Measurements from ENCODE around the gene THSD4. TPM values are rescaled to one million over a fixed set of nuclear protein-coding genes. Genes with fewer than 3 reads are reported as not detected.

Gene THSD4
- total and polyA plus RNA-seq, 2 of the 8 experiments (the other 6 are each of a cell fraction or from before 2014, with no cell fraction given) = 2.5 to 6.2 TPM

GRCh38 chr15:71753346-71753745, 638.1 kb downstream of the THSD4 start (continued):
- TF ChIP-seq MAX (IDR thresholded peaks at IDR 0.05) (no peak), FOSL1 (IDR thresholded peaks at IDR 0.05; ENCODE audit: insufficient read depth, low read depth, low read length) (no peak), SRF (IDR thresholded peaks at IDR 0.05; ENCODE audit: low read depth, low read length) (no peak)
- TF ChIP-seq, protein P1, sequence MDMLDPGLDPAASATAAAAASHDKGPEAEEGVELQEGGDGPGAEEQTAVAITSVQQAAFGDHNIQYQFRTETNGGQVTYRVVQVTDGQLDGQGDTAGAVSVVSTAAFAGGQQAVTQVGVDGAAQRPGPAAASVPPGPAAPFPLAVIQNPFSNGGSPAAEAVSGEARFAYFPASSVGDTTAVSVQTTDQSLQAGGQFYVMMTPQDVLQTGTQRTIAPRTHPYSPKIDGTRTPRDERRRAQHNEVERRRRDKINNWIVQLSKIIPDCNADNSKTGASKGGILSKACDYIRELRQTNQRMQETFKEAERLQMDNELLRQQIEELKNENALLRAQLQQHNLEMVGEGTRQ (IDR thresholded peaks at IDR 0.05; ENCODE audit: low read length) = no peak

Data from H1 (cell line).